Measurements from ENCODE around the gene SSMEM1. TPM values are rescaled to one million over a fixed set of nuclear protein-coding genes. Genes with fewer than 3 reads are reported as not detected.
A peak's percentile ranks its signal among the peaks of the same experiment; 100 is the strongest.

Gene SSMEM1
- total and polyA plus RNA-seq, 9 of the 15 experiments (the other 6 are each of a cell fraction or from before 2014, with no cell fraction given) = 0.10 to 0.28 (median 0.18) TPM; not detected in 4

DNA sequence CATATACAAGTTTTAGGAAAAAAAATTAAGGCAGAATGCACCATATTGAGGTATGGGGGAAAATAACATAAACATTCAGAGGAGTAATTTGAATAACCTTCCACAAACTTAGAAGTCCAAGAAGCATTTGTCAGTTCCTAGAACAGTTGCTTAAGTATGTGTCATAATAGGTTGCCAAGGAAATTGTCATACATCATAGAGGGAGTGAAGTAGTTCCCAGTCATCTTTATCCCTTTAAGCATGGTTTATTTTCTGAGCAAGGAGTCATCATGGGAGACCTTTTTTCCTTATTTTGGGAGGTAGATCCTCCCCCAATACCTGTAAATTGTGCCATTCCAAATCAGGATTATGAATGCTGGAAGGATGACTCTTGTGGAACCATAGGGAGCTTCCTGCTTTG, at the start of gene SSMEM1 (continued):
- TF ChIP-seq, protein P1, sequence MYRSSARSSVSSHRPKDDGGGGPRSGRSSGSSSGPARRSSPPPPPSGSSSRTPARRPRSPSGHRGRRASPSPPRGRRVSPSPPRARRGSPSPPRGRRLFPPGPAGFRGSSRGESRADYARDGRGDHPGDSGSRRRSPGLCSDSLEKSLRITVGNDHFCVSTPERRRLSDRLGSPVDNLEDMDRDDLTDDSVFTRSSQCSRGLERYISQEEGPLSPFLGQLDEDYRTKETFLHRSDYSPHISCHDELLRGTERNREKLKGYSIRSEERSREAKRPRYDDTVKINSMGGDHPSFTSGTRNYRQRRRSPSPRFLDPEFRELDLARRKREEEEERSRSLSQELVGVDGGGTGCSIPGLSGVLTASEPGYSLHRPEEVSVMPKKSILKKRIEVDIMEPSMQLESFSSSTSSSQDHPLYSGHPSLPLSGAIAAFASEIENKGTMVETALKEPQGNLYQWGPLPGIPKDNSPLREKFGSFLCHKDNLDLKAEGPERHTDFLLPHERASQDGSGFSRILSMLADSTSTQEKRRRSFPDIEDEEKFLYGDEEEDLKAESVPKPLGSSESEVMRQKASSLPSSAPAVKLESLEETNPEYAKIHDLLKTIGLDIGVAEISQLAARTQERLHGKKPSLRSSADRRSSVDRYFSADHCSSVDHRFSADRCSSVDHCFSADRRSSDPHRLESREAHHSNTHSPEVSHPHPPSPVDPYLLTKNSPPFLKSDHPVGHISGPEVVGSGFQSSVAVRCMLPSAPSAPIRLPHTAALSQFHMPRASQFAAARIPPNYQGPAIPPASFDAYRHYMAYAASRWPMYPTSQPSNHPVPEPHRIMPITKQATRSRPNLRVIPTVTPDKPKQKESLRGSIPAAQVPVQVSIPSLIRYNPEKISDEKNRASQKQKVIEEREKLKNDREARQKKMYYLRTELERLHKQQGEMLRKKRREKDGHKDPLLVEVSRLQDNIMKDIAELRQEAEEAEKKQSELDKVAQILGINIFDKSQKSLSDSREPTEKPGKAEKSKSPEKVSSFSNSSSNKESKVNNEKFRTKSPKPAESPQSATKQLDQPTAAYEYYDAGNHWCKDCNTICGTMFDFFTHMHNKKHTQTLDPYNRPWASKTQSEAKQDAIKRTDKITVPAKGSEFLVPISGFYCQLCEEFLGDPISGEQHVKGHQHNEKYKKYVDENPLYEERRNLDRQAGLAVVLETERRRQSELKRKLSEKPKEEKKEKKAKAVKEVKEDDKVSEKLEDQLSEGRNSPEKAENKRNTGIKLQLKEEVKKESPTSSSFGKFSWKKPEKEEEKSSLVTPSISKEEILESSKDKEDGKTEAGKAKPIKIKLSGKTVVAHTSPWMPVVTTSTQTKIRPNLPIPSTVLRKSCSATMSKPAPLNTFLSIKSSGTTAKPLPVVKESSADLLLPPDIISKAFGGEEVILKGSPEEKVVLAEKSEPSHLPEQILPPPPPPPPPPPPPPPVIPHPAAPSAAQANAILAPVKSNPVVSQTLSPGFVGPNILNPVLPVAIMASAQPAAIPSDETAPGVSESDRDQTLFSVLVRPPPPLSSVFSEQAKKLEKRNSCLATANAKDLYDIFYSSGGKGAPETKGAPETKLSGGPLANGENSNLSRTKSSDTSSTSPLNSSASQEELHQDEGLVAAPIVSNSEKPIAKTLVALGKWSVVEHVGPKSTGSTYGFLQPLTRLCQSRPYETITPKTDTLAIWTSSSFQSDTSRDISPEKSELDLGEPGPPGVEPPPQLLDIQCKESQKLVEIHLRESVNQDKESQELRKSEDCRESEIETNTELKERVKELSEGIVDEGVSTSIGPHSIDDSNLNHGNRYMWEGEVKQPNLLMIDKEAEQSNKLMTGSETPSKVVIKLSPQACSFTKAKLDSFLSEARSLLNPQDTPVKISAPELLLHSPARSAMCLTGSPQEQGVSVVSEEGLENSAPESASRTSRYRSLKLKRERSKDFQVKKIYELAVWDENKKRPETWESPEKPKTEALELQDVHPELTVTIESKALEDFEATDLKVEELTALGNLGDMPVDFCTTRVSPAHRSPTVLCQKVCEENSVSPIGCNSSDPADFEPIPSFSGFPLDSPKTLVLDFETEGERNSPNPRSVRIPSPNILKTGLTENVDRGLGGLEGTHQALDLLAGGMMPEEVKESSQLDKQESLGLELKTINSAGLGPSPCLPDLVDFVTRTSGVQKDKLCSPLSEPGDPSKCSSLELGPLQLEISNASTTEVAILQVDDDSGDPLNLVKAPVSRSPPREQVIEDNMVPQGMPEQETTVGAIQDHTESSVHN (IDR thresholded peaks at IDR 0.05; ENCODE audit: borderline replicate concordance in 1 of 2, low read depth in 1 of 2) = 0 out of 4 replicates have a peak, but pooled peaks of 1 of the 2 experiments have one; percentile 49
- TF ChIP-seq YY1 (IDR thresholded peaks at IDR 0.05; ENCODE audit: borderline replicate concordance in 1 of 3, control insufficient read depth in 1 of 3, extremely low read depth in 1 of 3, insufficient read depth in 3 of 3, insufficient read length in 1 of 3, insufficient replicate concordance in 2 of 3, low read depth in 1 of 3, low read length in 2 of 3) (no peak), GATAD2A (IDR thresholded peaks at IDR 0.05) (no peak), SMARCE1 (IDR thresholded peaks at IDR 0.05) (peak; percentile 50; the same call in 1 of the 2 replicates), ATF1 (CRISPR knock-in tag; IDR thresholded peaks at IDR 0.05) (no peak), ATF1 (tag; IDR thresholded peaks at IDR 0.05) (peak; percentile 51; the same call in 1 of the 2 replicates), ARNT (IDR thresholded peaks at IDR 0.05) (0 out of 4 replicates have a peak, but pooled peaks of 1 of the 2 experiments have one; percentile 44), CEBPB (tag; IDR thresholded peaks at IDR 0.05) (peak; percentile 90), ZNF311 (CRISPR knock-in tag; IDR thresholded peaks at IDR 0.05) (no peak), JUN (IDR thresholded peaks at IDR 0.05; ENCODE audit: borderline replicate concordance, low read depth, low read length) (peak; percentile 55; the same call in 1 of the 2 replicates), JUN (CRISPR knock-in tag; IDR thresholded peaks at IDR 0.05; ENCODE audit: borderline replicate concordance) (no peak), NR2C1 (IDR thresholded peaks at IDR 0.05) (peak; percentile 27; the same call in 1 of the 2 replicates), NR2C1 (tag; IDR thresholded peaks at IDR 0.05) (no peak), TCF7L2 (IDR thresholded peaks at IDR 0.05; ENCODE audit: low read depth, low read length) (no peak), NONO (IDR thresholded peaks at IDR 0.05; ENCODE audit: low read depth in 2 of 2, low read length in 1 of 2) (0 out of 4 replicates have a peak, but pooled peaks of 1 of the 2 experiments have one; percentile 29), DPF2 (IDR thresholded peaks at IDR 0.05) (peak; percentile 65)
- TF ChIP-seq, protein P2, sequence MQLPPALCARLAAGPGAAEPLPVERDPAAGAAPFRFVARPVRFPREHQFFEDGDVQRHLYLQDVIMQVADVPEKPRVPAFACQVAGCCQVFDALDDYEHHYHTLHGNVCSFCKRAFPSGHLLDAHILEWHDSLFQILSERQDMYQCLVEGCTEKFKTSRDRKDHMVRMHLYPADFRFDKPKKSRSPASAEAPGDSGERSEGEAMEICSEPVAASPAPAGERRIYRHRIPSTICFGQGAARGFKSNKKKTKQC (CRISPR knock-in tag; IDR thresholded peaks at IDR 0.05) = no peak
